GM18870 (cell line): ENCODE data around the gene GP9.
"Not testable (repeated sequence)": the region's sequence is repeated elsewhere in the genome, so short reads cannot be mapped to it uniquely, and the experiment has no call there.

ENCODE experiments used
- ATAC-seq: cut with Tn5 transposase; IDR thresholded peaks from one replicate; pipeline ENCODE4 v1.9.1; 2021; ENCODE audit warnings: moderate library complexity; ENCODE audit not compliant: unreplicated experiment

Gene GP9

DNA sequence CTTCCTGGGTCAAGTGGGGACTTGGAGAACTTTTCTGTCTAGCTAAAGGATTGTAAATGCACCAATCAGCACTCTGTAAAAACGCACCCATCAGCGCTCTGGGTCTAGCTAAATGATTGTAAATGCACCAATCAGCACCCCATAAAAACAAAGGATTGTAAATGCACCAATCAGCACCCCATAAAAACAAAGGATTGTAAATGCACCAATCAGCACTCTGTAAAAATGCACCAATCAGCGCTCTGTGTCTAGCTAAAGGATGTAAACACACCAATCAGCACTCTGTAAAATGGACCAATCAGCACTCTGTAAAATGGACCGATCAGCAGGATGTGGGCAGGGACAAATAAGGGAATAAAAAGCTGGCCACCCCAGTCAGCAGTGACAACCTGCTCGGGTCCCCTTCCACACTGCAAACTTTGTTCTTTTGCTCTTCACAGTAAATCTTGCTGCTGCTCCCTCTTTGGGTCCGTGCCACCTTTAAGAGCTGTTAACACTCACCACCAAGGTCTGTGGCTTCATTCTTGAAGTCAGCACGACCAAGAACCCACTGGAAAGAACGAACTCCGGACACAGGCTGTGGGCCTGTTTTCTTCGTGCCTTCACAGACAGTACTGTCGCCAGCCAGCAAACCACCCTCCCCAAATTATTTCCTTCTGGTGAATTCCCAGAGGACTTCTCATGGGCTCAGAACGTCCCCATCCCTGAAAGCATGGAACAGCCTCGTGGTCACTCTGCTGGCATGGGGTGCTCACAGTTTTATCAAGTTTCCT is 8.9 kb downstream of the GP9 start:
- not testable (repeated sequence) for ATAC-seq

DNA sequence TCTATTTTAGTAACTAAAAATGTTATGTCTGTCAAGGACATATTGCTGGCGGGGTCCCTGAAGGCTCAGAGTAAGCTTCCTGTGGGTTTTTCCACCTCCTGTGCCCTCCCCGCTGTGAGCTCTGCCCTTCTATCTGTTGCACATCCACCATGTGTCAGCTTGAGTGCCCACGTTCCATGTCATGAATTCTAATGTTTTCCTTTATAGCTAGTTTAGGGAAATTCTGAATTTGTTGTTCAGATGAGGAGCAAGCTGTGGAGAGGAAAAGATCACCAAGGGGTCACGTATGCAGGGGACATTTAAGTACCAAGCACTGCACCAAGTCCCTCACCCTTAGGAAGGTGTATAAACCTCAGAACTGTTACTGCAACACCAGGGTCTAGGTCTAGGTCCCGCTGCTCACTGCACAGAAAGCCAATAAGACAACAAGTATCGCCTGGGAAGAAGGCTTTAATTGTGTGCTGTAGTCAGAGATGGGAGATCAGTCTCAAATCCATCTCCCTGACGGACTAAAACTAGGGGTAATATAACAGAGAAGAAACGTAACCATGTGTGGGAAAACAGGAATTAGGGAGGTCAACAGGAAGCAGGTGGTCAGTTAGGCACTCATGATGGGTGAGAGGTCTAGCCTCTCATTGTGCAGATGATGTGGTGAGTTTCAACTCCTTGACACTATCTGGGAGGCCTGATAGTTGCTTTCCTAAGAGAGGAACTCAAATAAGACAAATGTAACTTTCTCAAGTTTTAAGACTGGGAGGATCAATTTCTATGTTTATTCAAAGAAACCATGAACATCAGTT is 9.7 kb downstream of the GP9 start:
- no peak for ATAC-seq

DNA sequence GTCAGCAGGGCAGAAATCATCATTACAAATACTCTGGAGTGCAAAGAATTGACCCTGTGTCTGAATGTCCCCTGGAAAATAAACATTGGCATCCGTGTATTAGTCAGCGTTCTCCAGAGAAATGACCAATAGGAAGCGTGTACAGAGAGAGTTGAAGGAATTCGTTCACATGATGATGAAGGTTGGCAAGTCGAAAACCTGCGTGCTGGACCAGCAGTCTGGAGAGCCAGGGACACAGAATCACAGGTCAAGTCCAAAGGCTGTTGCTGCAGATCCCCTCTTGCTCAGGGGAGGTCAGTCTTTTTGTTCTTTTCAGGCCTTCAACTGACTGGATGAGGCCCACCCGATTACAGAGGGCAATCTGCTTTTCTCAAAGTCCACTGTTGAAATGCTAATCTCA is 16.6 kb downstream of the GP9 start:
- ATAC-seq, result no peak

DNA sequence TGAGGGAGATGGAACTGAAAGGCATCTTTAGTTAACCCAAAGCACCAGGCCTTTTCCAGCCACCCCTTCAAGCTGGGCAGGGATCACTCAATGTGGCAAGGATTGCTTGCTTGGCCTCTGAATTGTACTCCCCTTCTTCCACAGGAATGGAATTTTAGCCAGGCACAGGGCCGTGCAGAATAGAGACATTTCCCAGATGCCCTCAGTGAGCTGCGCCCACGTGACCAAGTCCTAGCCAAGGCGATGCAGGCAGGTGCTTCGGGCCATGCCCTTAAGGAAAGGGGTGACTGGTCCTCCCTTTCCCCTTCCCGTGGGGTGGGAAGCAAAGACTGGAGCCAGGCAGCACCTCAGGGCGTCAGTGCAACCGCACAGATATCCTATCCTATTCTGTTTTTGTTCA is 17.9 kb downstream of the GP9 start:
- no peak for ATAC-seq

DNA sequence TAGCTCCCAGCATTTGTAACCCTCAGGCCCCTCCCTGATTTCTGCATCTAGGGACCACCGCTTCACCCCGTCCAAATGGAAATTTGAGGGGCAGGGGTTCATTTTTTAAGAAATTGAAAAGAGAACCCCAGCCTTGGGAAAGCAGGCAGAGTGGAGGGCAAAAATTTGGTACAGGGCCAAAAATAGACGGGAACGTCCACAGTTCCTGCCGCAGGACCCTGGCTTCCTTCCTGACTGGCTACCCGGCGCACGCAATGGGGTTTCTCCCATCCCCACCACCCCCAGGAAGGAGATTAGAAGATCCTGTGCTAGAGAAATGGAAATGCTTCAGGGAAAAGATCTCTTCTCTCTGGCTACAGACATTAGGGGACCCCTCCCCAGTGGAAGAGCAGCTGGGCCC is 20.9 kb downstream of the GP9 start:
- ATAC-seq, result no peak

DNA sequence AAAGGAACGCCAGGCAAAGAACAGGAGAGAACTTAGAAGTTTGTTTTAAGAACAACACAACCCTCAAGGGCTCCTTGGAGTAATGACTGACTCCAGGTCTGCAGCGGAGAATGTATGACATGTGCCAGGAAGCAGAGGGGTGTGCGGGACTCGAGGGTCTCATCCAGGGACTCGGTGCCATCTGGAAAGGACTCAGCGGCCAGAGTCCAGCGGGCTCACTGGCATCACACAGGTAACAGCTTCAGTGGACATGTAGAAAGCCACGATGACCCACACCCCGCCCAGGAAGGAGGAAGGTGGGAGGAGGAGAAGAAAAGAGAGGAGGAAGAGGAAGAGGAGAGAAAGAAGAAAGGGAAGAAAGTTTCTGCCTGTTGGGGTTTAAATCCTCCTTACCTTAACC is 21.4 kb downstream of the GP9 start:
- ATAC-seq, result no peak

DNA sequence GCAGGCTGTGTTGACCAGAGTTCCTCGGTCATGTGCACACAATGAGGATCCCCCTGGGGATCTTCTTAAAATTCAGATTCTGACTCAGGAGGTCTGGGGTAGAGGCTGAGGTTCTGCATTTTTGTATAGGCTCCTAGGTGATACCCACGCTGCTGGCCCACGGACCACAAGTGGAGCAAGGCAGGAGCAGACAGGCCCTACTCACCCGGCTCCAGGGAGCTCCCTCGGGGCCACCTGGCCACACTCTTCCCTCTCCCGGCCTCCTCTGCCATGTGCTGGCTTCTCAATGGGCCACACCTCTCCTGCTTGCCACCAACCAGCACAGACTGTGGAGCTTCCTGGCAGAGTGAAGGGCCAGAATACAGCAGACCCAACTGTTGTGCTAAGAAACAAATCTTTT is 23.9 kb downstream of the GP9 start:
- no peak for ATAC-seq

DNA sequence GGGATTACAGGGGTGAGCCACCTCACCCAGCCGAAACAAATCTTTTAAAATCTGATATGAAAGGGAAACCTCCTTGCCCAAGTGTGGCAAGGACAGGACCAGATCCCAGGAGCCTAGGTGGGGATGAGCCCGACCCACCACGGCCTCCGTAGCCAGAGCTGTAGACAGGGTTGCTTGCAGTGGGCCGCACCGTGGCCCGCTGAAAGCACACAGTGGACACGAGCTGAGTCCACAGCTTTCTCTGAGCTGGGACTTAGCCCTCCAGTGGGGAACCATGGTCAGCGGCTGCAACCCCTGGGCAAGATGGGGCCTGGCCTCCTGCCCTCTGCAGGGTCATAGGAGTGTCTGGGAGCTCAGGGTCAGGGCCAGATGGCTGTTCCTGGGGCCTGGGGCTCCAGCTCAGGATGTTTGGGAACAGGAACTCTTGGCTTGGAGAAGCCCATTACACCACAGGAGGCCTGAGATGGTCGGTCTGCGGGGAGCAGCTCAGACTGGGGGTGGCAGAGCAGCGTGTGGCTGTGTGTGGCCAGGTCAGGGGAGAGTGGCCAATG is 24.7 kb downstream of the GP9 start:
- no peak for ATAC-seq

DNA sequence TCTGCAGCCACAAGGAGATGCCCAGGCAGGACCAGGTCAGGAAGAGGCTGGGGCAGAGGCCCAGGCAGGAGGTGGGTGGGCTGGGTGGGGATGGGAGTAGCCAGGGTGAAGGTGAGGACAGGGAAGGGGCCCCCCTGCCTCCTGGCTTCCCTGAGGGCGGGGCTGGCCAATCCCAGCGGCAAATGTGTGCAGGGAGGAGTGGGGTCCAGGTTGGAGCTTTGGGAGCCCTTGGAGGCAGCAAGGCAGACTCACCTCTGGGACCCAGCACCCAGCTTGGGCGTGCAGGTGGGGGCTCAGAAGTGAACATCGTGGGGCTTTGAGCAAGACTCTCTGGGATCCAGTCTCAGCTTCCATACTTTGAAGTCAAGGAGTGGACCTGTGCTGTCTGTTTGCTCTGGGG is 25.2 kb downstream of the GP9 start:
- ATAC-seq, result no peak

DNA sequence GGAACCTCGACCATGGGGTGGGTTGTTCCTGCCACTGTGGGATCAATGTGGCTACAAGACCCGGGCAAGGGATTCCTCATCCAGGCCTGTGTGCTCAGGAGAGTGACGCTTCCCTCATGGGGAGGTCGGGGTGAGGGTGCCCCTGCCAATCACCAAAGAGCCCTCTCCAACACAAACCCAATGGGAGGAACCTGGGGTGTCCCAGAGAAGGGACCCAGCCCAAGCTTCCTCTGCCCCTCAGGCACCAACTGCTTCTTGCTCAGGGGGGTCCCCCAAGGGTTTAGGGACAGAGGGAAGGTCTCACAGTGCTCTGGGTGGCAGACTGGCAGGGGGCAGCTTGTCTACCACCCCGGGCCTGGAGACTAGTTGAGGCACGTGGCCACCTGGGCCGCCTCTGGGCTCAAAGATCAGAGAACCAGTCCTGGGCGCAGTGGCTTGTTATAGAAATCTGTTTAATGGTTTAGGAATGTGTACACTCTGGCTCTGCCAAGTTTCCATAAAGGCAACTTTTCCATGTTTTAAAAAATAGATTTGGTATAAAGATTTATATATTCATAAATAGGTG is 26.6 kb downstream of the GP9 start:
- no peak for ATAC-seq

DNA sequence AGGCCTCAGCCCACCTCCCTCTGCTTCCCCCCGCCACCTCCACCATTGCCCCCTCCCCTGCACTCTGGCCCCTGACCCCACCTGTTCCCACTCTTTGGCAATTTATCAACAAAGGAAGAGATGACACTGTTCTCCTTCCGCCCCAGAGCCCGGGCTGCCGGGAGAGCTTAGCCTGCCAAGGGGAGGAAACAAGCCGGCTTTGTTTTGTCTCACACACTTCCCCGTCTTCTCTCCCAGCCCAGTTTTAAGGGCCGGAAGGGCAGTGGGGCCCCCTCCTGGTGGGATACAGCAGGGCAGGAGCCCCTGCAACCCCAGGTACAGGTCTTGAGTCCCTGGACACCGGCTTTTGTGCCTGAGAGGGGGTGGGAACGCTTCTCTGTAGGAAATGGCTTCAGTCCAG is 27.3 kb downstream of the GP9 start:
- ATAC-seq, result not testable (repeated sequence)

DNA sequence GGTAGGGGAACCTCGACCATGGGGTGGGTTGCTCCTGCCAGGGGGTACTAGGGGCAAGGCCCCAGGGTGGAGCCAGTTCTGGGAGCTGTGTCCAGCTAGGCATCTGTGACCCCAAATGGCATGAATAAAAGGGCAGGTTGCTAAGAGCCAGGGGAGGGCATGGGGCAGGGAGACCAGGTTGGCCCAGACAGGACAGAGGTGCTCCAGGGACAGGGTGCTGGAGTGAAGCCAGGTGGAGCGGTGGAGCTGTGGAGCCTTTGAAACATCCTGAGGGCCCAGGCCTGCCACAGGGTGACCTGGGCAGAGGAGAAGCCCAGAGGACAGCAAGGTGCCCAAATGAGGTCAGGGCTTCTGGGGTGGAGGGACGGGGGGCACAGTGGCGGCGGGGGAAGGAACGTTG is 27.7 kb downstream of the GP9 start:
- not testable (repeated sequence) for ATAC-seq

DNA sequence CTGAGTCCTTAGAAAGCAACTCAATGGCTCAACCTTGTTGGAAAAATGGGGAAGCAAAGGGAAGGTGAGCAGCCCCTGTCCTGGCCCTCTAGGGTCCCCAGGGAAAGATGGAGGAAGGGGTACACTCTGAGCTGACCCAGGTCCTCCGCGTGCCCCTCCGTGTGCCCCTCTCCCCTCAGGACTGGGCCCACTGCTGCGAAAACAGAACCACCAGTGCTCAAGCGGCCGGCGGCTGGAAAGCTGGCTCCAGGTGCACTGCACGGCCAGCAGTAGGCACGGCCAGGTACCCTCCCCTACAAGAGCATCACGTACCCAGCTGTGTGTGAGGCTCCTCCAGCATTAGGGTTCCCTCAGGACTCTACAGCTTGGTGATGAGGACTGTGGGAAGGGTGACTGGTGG is 34.7 kb downstream of the GP9 start:
- no peak for ATAC-seq

DNA sequence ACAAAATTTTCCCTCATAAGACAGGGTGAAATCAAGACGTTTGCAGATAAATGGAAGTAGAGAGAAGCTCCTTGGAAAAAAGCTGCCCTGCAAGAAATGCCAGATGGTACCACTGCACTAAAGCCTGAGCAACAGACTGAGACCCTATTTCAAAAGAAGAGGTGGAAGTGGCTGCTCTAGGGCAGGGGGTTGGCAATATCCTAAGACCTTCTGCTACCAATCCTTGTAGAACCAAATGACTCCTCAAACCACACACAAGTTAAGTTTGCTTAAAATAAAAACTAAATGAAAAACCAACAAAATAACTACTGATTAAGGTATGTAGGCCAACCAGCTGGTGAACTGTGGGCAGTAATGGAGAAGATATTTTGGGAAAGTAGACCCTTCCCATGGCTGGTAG is 39.7 kb downstream of the GP9 start:
- ATAC-seq, result no peak

DNA sequence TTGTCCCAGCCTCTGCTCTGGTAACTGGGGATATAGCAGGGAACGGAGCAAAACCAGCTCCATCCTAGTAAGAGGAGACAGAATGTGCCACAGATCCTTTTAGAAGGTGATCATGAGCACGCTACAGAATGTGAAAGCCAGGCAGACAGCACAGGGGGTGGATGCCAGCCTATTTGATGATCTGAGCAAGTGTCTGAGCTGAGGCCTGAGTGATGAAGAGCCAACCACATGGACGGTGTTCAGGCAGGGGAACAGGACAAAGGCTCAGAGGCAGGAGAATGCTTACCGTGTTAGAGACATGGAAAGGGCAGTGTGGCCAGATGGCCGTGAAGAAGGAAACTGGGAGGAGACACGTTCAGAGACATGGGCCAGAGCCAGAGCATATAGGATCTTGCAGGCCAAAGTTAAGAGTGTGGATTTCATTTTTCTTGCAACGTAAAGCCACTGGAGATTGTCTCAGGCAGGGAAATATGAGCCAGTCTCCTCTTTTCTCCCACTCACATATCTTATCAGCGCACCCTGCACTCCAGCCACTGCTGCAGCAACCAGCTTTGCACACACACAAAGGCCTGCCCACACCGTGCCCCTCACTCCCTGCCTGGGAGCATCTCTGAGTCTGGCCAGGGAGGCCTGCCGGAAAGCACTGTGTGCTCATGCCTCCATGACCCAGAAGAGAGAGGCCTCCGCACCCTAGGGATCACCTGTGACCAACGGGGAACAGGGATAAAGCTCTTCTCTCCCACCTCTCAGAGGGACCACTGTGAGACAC is 41.0 kb downstream of the GP9 start:
- ATAC-seq, result no peak

DNA sequence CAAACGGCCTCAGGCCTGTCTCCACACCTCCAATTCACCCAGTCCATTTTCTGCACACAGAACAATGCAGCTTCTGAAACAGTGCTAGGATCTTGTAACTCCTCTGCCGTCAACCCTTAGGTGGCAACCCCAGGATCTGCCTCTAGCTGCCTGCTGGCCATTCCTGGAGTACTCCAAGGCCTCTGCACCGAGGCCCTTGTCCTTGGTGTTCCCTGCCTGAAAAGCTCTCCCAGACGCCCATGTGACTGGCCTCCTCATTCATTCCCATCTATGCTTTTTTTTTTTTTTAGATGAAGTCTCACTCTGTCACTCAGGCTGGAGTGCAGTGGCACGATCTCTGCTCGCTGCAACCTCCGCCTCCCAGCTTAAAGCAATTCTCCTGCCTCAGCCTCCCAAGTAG is 42.7 kb downstream of the GP9 start:
- no peak for ATAC-seq

DNA sequence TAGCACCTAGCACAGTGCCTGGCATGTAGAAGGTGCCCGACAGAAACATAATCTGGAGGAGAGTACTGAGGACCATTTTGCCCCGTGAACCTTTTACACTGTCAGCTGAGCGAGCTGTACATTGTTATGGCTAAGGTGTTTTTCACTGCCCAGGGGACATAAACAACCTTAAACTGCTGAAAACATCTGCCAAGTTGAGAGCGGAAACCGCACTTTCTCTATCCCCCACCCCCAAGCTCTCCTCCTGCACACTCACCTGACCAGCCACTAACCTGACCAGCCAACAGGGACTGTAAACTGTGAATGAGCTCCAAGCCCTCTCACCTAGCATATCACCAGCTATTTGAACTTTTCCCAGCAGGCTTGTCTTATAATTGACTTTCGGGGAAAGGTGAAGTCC is 43.5 kb downstream of the GP9 start:
- ATAC-seq, result no peak

DNA sequence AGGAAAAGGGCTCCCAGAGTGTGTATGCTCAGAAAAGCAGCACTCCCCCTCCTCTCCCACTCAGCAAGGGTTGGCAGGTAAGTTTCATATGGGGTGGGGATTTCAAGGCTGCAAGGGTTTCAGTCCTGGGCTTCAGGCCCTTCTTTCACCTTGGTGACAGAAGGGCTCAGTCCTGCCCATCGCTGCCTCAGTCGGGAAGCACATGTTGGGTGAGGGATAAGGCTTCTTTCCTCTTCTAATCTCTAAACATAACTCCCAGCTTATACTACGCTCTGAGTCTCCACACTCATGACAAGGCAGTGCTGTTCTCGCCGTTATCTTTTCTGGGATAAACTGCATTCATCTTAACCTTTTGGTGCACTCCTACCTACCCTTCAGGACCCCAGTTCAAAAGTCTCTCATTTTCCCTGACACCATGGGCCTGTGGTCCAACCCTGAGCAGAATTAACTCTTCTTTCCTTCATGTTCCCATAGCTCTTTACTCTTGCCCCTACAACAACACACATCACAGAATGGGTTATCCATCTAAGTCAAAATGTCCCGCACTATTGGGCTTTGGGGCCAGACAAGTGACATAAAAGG is 44.0 kb downstream of the GP9 start:
- ATAC-seq, result no peak

DNA sequence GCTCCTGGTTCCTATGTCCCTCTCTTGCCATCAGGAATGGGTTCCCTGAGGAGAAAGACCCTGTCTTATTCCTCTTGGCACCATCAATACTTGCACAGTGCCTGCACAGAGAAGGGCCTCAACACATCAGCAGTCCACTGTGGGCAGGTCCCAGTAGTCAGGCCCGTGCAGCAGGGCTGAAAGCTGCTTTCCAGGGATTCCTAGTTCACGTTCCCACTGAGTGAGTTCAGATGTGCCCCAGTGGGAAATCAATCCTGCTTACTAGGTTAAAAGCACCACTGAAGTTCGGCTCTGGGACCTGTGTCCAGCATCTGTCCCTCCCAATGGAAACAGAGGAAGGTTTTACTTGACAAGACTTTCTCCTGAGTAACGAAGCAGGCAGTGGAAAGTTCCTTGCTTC is 45.3 kb downstream of the GP9 start:
- no peak for ATAC-seq

DNA sequence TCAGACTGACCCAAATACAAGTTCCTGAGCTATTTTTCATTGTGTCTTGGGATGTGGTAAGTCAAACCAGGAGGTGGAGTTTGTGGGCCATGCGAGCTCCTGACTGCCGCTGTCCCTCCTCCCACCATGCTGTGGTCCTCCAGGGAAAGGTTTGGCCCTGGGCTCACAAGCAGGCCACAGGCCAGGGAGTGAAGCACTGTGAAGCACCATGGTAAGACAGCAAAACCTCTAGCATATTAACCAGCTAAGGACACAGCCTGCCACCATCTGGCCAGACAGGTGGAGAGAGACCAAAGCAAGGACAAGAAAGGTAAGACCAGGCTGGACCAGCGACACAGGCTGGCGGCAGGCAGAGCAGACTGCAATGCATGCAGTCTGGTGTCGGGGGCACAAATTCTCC is 45.7 kb downstream of the GP9 start:
- ATAC-seq, result no peak
